GM12892 (cell line): ENCODE results near the gene EIF3K.
"Not testable (repeated sequence)": the region's sequence is repeated elsewhere in the genome, so short reads cannot be mapped to it uniquely, and the experiment has no call there.

Experiments
- DNase-seq: peaks from one replicate; pipeline ENCODE4 v3.0.0; 2011; ENCODE audit not compliant: insufficient read length
- FAIRE-seq: peaks from 2 replicates; lab custom pipeline; 2011; peaks lifted over from hg19 to GRCh38; lab: Jason Lieb, UNC
- POLR2A ChIP-seq: IDR thresholded peaks from 2 replicates; pipeline ENCODE4 v1.6.1; 2011; ENCODE audit warnings: low read depth, low read length, control low read depth
- POLR2AphosphoS5 ChIP-seq: IDR thresholded peaks from 2 replicates; pipeline ENCODE4 v1.6.1; 2011; ENCODE audit warnings: low read depth, low read length, control low read depth
- TAF1 ChIP-seq: IDR thresholded peaks from 2 replicates; pipeline ENCODE4 v1.6.1; 2011; ENCODE audit warnings: low read depth, mild to moderate bottlenecking, control low read depth, low read length, borderline replicate concordance

EIF3K gene

GRCh38 chr19:38596057-38596981 is 22.7 kb upstream of the EIF3K start:
- DNase-seq (no peak), FAIRE-seq (no peak)
- TF ChIP-seq POLR2A (no peak), TAF1 (no peak), POLR2AphosphoS5 (no peak)

GRCh38 chr19:38597075-38597474 is 21.9 kb upstream of the EIF3K start:
- no peak for FAIRE-seq
- no peak for TF ChIP-seq POLR2A
- TF ChIP-seq POLR2AphosphoS5: no peak
- TF ChIP-seq TAF1: no peak

GRCh38 chr19:38599722-38600121 is 19.3 kb upstream of the EIF3K start:
- TF ChIP-seq POLR2AphosphoS5 (no peak), POLR2A (no peak), TAF1 (no peak)
- FAIRE-seq (no peak), DNase-seq (no peak)

More at GRCh38 chr19:38597075-38597474, 21.9 kb upstream of the EIF3K start:
- DNase-seq: no peak

- DNase-seq, FAIRE-seq: not testable (repeated sequence)
These were observed 16.1 kb upstream of the EIF3K start for GRCh38 chr19:38602856-38603255.

GRCh38 chr19:38606131-38606530 is 12.9 kb upstream of the EIF3K start:
- no peak for FAIRE-seq
- TF ChIP-seq POLR2A: no peak
- no peak for TF ChIP-seq POLR2AphosphoS5
- no peak for TF ChIP-seq TAF1
- DNase-seq: no peak

- DNase-seq (no peak), FAIRE-seq (no peak)
- TF ChIP-seq TAF1: no peak
These were observed 4.7 kb upstream of the EIF3K start for GRCh38 chr19:38614289-38614688.

GRCh38 chr19:38615007-38615581 is 3.9 kb upstream of the EIF3K start:
- FAIRE-seq (no peak), DNase-seq (no peak)
- no peak for TF ChIP-seq POLR2A
- no peak for TF ChIP-seq POLR2AphosphoS5
- no peak for TF ChIP-seq TAF1

- FAIRE-seq (peak; percentile 36), DNase-seq (no peak)
- peak; percentile 41; the same call in 1 of the 2 replicates for TF ChIP-seq POLR2A
- no peak for TF ChIP-seq POLR2AphosphoS5
These were observed 2.7 kb upstream of the EIF3K start for GRCh38 chr19:38616265-38616664.

- FAIRE-seq (peak; percentile 67), DNase-seq (no peak)
- TF ChIP-seq POLR2A (no peak), POLR2AphosphoS5 (no peak), TAF1 (no peak)
These were observed 1.7 kb upstream of the EIF3K start for GRCh38 chr19:38617283-38617763.

GRCh38 chr19:38617764-38618589 is 1.0 kb upstream of the EIF3K start, which contains the start of gene MAP4K1:
MAP4K1 (minus strand) TSS chr19:38617953; CDS start chr19:38617895, 58 bp downstream.
- peak; percentile 78 for DNase-seq
- FAIRE-seq: peak; percentile 93
- TF ChIP-seq POLR2AphosphoS5 (peak; percentile 68; the same call in 1 of the 2 replicates), TAF1 (no peak), POLR2A (peak; percentile 47; the same call in 1 of the 2 replicates)

GRCh38 chr19:38619361-38620174 is 580 bp downstream of the EIF3K start:
- FAIRE-seq (peak; percentile 9), DNase-seq (no peak)
- TF ChIP-seq TAF1: no peak
- TF ChIP-seq POLR2AphosphoS5: no peak; the same call in 1 of the 2 replicates
- TF ChIP-seq POLR2A: no peak
